IMR-90 (cell line): ENCODE results near the gene LYRM2. TPM values are rescaled to one million over a fixed set of nuclear protein-coding genes. Genes with fewer than 3 reads are reported as not detected.

Experiments
- ATAC-seq: fragments of 200-7000 bp; cut with Tn5 transposase; 2 replicates; pipeline ENCODE4 v1.9.1; 2020; ENCODE audit warnings: low read depth, mild to moderate bottlenecking, moderate library complexity
- BruUV-seq: library from RNA; stranded (reverse); fragments of 400-500 nt; replicated peaks from 2 replicates; lab custom pipeline; 2021; lab: Mats Ljungman, UMichigan
- CTCF ChIA-PET: fragments of 300-600 bp; formaldehyde crosslinking; extraction: SDS; loops from one replicate; lab custom pipeline; 2021; ENCODE audit warnings: antibody characterized with exemption; lab: Yijun Ruan, JAX
- POLR2A ChIA-PET: fragments of 300-600 bp; sonication (Branson Sonifier 250); formaldehyde crosslinking; loops from one replicate; lab custom pipeline; 2022; ENCODE audit warnings: antibody characterized with exemption; ENCODE audit not compliant: unreplicated experiment; lab: Charles Lee
- DNase-seq: peaks from one replicate; pipeline ENCODE4 v3.0.0; 2013
- H2AFZ ChIP-seq: replicated peaks from 2 replicates; pipeline ENCODE3; 2013; ENCODE audit warnings: low read length, mild to moderate bottlenecking; ENCODE audit not compliant: poor library complexity
- H2AK5ac ChIP-seq: 2 replicates; pipeline ENCODE4 v1.6.1; 2013; ENCODE audit warnings: low read depth, low read length, inconsistent platforms
- H2AK9ac ChIP-seq: replicated peaks from 2 replicates; pipeline ENCODE3; 2013; ENCODE audit warnings: mild to moderate bottlenecking, low read depth, low read length, moderate library complexity; ENCODE audit not compliant: poor library complexity
- H2BK120ac ChIP-seq: 2 replicates; pipeline ENCODE4 v1.6.1; 2013; ENCODE audit warnings: low read depth, low read length, inconsistent platforms
- H2BK15ac ChIP-seq: 3 replicates; pipeline ENCODE4 v1.6.1; 2013; ENCODE audit warnings: low read depth, low read length, inconsistent platforms
- H2BK20ac ChIP-seq: 2 replicates; pipeline ENCODE4 v1.6.1; 2013; ENCODE audit warnings: low read depth, mild to moderate bottlenecking, inconsistent platforms, low read length, moderate library complexity
- H2BK5ac ChIP-seq: 2 replicates; pipeline ENCODE4 v1.6.1; 2013; ENCODE audit warnings: mild to moderate bottlenecking, low read depth, low read length, inconsistent platforms; ENCODE audit not compliant: poor library complexity, severe bottlenecking
- H3K14ac ChIP-seq: replicated peaks from 2 replicates; pipeline ENCODE4 v1.6.1; 2013; ENCODE audit warnings: low read depth, low read length, inconsistent platforms
- H3K18ac ChIP-seq: 2 replicates; pipeline ENCODE4 v1.6.1; 2013; ENCODE audit warnings: low read depth, low read length, control low read depth
- H3K23ac ChIP-seq: 2 replicates; pipeline ENCODE4 v1.6.1; 2013; ENCODE audit warnings: low read depth, low read length, inconsistent platforms
- H3K27ac ChIP-seq: 2 replicates; pipeline ENCODE4 v1.5.1; 2013; ENCODE audit warnings: mild to moderate bottlenecking, control low read depth, low read length; ENCODE audit not compliant: insufficient read depth
- H3K27me3 ChIP-seq: 2 replicates; pipeline ENCODE4 v1.6.1; 2013; ENCODE audit warnings: low read length; ENCODE audit not compliant: control insufficient read depth, insufficient read depth
- H3K36me3 ChIP-seq: 2 replicates; pipeline ENCODE4 v1.6.1; 2013; ENCODE audit warnings: low read length, mixed read lengths; ENCODE audit not compliant: control insufficient read depth, insufficient read depth
- H3K4ac ChIP-seq: 2 replicates; pipeline ENCODE4 v1.6.1; 2013; ENCODE audit warnings: low read depth, low read length, inconsistent platforms
- H3K4me1 ChIP-seq: 2 replicates; pipeline ENCODE4 v1.6.1; 2013; ENCODE audit warnings: low read length, mixed read lengths; ENCODE audit not compliant: control insufficient read depth, insufficient read depth
- H3K4me2 ChIP-seq: 2 replicates; pipeline ENCODE4 v1.6.1; 2013; ENCODE audit warnings: low read depth, mild to moderate bottlenecking, control low read depth, low read length, moderate library complexity
- H3K4me3 ChIP-seq: 2 replicates; pipeline ENCODE4 v1.5.1; 2013; ENCODE audit warnings: low read depth, mild to moderate bottlenecking, control low read depth, low read length, moderate library complexity; ENCODE audit not compliant: insufficient read depth
- H3K56ac ChIP-seq: 2 replicates; pipeline ENCODE4 v1.6.1; 2013; ENCODE audit warnings: low read length, inconsistent platforms; ENCODE audit not compliant: insufficient read depth; ENCODE audit errors: extremely low read depth
- H3K79me1 ChIP-seq, 2 experiments: 2 replicates each; pipeline ENCODE4 v1.6.1; 2013; ENCODE audit warnings: low read length in 2 of 2, inconsistent platforms in 1 of 2, low read depth in 1 of 2
- H3K9ac ChIP-seq: 2 replicates; pipeline ENCODE4 v1.6.1; 2013; ENCODE audit warnings: low read depth, low read length, control low read depth
- H3K9me1 ChIP-seq: 2 replicates; pipeline ENCODE4 v1.6.1; 2013; ENCODE audit warnings: low read length, inconsistent platforms; ENCODE audit not compliant: insufficient read depth
- H3K9me3 ChIP-seq: 2 replicates; pipeline ENCODE4 v1.6.1; 2013; ENCODE audit warnings: low read length; ENCODE audit not compliant: control insufficient read depth, insufficient read depth
- H4K20me1 ChIP-seq: 2 replicates; pipeline ENCODE4 v1.6.1; 2013; ENCODE audit warnings: low read length, inconsistent platforms; ENCODE audit not compliant: insufficient read depth
- H4K5ac ChIP-seq: 2 replicates; pipeline ENCODE4 v1.6.1; 2013; ENCODE audit warnings: mild to moderate bottlenecking, low read depth, low read length, control low read depth
- H4K8ac ChIP-seq, 2 experiments: 2 replicates each; pipeline ENCODE4 v1.6.1; 2013; ENCODE audit warnings: low read depth in 2 of 2, low read length in 2 of 2, control low read depth in 1 of 2, inconsistent platforms in 1 of 2
- H4K91ac ChIP-seq: 2 replicates; pipeline ENCODE4 v1.6.1; 2013; ENCODE audit warnings: low read depth, low read length, inconsistent platforms; ENCODE audit not compliant: insufficient read depth
- FOS ChIP-seq: fragments of 150-350 bp; IDR thresholded peaks from 2 replicates; pipeline ENCODE4 v1.6.1; 2016; ENCODE audit warnings: low read depth, low read length
- MAFK ChIP-seq: IDR thresholded peaks from 2 replicates; pipeline ENCODE4 v1.6.1; 2012; ENCODE audit warnings: low read depth, low read length, improper control_type of control experiment
- MXI1 ChIP-seq: IDR thresholded peaks from 2 replicates; pipeline ENCODE4 v1.6.1; 2012; ENCODE audit warnings: low read depth, mild to moderate bottlenecking, low read length, moderate library complexity, borderline replicate concordance
- POLR2A ChIP-seq: IDR thresholded peaks from 2 replicates; pipeline ENCODE4 v1.6.1; 2012; ENCODE audit warnings: mild to moderate bottlenecking, low read depth, low read length
- RAD21 ChIP-seq: IDR thresholded peaks from 2 replicates; pipeline ENCODE4 v1.6.1; 2012; ENCODE audit warnings: low read length, improper control_type of control experiment
- RFX5 ChIP-seq: IDR thresholded peaks from 2 replicates; pipeline ENCODE4 v1.8.0; 2012; ENCODE audit warnings: low read depth, mild to moderate bottlenecking, low read length, moderate library complexity
- SMC3 ChIP-seq: fragments of 150-350 bp; IDR thresholded peaks from 2 replicates; pipeline ENCODE4 v1.6.1; 2016; ENCODE audit warnings: low read depth, mild to moderate bottlenecking, antibody characterized with exemption, low read length, moderate library complexity
- dilution Hi-C: fragments of 300-500 bp; cut with HindIII; formaldehyde crosslinking; loops from one replicate; pipeline ENCODE4 v1.14.3; 2018; ENCODE audit warnings: low sequenced_read_pairs; ENCODE audit not compliant: unreplicated experiment
- in situ Hi-C: fragments of 300-500 bp; cut with MboI; formaldehyde crosslinking; loops from 3 replicates; pipeline ENCODE4 v1.14.3; 2019; ENCODE audit warnings: low sequenced_read_pairs, inconsistent platforms, mixed read lengths
- intact Hi-C: fragments of 100-400 bp; cut with micrococcal nuclease; formaldehyde crosslinking; loops from 2 replicates; pipeline ENCODE4 v1.10.0; 2022
- polyA plus RNA-seq, 3 experiments: library from polyadenylated mRNA; depleted of rRNA; stranded (reverse); fragments of >200 nt; gene quantifications; 2 replicates each; pipeline ENCODE4 v1.2.3, GENCODE V29; 2012; ENCODE audit warnings: low replicate concordance in 1 of 3
- total RNA-seq: library from RNA; depleted of rRNA; stranded (reverse); fragments of >200 nt; gene quantifications from 2 replicates; pipeline ENCODE4 v1.2.3, GENCODE V29; 2012
- TF ChIP-seq, protein P1 (sequence below): fragments of 150-350 bp; IDR thresholded peaks from 2 replicates; pipeline ENCODE4 v1.6.1; 2017; ENCODE audit warnings: mild to moderate bottlenecking, antibody characterized with exemption, low read length, low read depth
- TF ChIP-seq, protein P2 (sequence below): conservative IDR thresholded peaks from 2 replicates; pipeline ENCODE4 v1.5.1; 2012; ENCODE audit warnings: mild to moderate bottlenecking, low read depth, low read length, improper control_type of control experiment

The LYRM2 gene
- total and polyA plus RNA-seq, 2 of the 4 experiments (the other 2 are of a cell fraction) = 14.0 to 24.0 TPM

- Histone ChIP-seq H3K27me3 (no peaks in the 10 kb centered on the region), H2AK9ac (no peak overlapping the region), H3K9me3 (no peaks in the 10 kb centered on the region), H2AK5ac (no peak overlapping the region), H3K4me1 (no peaks in the 10 kb centered on the region), H4K20me1 (no peaks in the 10 kb centered on the region), H3K56ac (no peak overlapping the region), H4K5ac (no peak overlapping the region), H3K14ac (no peak overlapping the region), H2BK15ac (no peak overlapping the region), H3K4me3 (no peak overlapping the region), H4K91ac (no peak overlapping the region), H2BK5ac (no peak overlapping the region), H3K9ac (no peak overlapping the region), H2BK20ac (no peak overlapping the region), H3K9me1 (no peaks in the 10 kb centered on the region), H3K18ac (no peak overlapping the region), H3K23ac (no peak overlapping the region), H2BK120ac (no peak overlapping the region), H3K36me3 (no peaks in the 10 kb centered on the region), H3K27ac (no peak overlapping the region), H3K4me2 (no peak overlapping the region), H3K79me1 (no peaks in the 10 kb centered on the region), H2AFZ (no peak overlapping the region), H3K4ac (no peak overlapping the region), H4K8ac (no peak overlapping the region)
- in situ Hi-C loops (no loop called here), dilution Hi-C loops (no loop called here), intact Hi-C loops (no loop called here)
- POLR2A ChIA-PET = no interaction called here
- TF ChIP-seq RFX5 = no peak
- TF ChIP-seq RAD21 = no peak
- no peak for TF ChIP-seq POLR2A
- no peak for TF ChIP-seq MXI1
- TF ChIP-seq FOS = no peak
- TF ChIP-seq, protein P1, sequence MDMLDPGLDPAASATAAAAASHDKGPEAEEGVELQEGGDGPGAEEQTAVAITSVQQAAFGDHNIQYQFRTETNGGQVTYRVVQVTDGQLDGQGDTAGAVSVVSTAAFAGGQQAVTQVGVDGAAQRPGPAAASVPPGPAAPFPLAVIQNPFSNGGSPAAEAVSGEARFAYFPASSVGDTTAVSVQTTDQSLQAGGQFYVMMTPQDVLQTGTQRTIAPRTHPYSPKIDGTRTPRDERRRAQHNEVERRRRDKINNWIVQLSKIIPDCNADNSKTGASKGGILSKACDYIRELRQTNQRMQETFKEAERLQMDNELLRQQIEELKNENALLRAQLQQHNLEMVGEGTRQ = no peak
- no peak for TF ChIP-seq MAFK
- no peak for TF ChIP-seq SMC3
- TF ChIP-seq, protein P2, sequence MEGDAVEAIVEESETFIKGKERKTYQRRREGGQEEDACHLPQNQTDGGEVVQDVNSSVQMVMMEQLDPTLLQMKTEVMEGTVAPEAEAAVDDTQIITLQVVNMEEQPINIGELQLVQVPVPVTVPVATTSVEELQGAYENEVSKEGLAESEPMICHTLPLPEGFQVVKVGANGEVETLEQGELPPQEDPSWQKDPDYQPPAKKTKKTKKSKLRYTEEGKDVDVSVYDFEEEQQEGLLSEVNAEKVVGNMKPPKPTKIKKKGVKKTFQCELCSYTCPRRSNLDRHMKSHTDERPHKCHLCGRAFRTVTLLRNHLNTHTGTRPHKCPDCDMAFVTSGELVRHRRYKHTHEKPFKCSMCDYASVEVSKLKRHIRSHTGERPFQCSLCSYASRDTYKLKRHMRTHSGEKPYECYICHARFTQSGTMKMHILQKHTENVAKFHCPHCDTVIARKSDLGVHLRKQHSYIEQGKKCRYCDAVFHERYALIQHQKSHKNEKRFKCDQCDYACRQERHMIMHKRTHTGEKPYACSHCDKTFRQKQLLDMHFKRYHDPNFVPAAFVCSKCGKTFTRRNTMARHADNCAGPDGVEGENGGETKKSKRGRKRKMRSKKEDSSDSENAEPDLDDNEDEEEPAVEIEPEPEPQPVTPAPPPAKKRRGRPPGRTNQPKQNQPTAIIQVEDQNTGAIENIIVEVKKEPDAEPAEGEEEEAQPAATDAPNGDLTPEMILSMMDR = no peak
- ATAC-seq (no peak), DNase-seq (no peak)
- BruUV-seq = no TSS peak
- CTCF ChIA-PET = no interaction called here
Measured at GRCh38 chr6:89528866-89529265, 109.7 kb downstream of the LYRM2 start.
